Body of pancreas (tissue), 4 donors: ENCODE measurements around the gene ZNF525.

ENCODE experiments used
- POLR2A ChIP-seq, 3 donors: fragments of 450-650 bp; IDR thresholded peaks; one replicate each; pipeline ENCODE4 v1.6.1; 2016; ENCODE audit warnings: antibody characterized with exemption in 3 of 3, mild to moderate bottlenecking in 2 of 3
- TF ChIP-seq, protein P1 (sequence below), 7 experiments: fragments of 450-650 bp in 4 of 7; fragments of 200-600 bp in 3 of 7; sonication (generic) in 3 of 7; IDR thresholded peaks; one replicate each; pipeline ENCODE4 v1.5.1; 2016 to 2019; ENCODE audit warnings: antibody characterized with exemption in 7 of 7

GRCh38 chr19:53333463-53334449 is 31.7 kb upstream of the ZNF525 start, which contains the start of gene ZNF845:
- TF ChIP-seq, protein P1, sequence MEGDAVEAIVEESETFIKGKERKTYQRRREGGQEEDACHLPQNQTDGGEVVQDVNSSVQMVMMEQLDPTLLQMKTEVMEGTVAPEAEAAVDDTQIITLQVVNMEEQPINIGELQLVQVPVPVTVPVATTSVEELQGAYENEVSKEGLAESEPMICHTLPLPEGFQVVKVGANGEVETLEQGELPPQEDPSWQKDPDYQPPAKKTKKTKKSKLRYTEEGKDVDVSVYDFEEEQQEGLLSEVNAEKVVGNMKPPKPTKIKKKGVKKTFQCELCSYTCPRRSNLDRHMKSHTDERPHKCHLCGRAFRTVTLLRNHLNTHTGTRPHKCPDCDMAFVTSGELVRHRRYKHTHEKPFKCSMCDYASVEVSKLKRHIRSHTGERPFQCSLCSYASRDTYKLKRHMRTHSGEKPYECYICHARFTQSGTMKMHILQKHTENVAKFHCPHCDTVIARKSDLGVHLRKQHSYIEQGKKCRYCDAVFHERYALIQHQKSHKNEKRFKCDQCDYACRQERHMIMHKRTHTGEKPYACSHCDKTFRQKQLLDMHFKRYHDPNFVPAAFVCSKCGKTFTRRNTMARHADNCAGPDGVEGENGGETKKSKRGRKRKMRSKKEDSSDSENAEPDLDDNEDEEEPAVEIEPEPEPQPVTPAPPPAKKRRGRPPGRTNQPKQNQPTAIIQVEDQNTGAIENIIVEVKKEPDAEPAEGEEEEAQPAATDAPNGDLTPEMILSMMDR (IDR thresholded peaks at IDR 0.05): no peak
- peak in 2 of 3 donors; percentile 62 to 67 for TF ChIP-seq POLR2A (IDR thresholded peaks at IDR 0.05)
